T-helper 17 cell (primary cell): ENCODE data around the gene GNG13. TPM values are rescaled to one million over a fixed set of nuclear protein-coding genes. Genes with fewer than 3 reads are reported as not detected.
"Not testable (repeated sequence)": the region's sequence is repeated elsewhere in the genome, so short reads cannot be mapped to it uniquely, and the experiment has no call there.

Experiments
- ATAC-seq: fragments of 150-1000 bp; cut with Tn5 transposase; 2 replicates; pipeline ENCODE4 v1.10.0; 2021; ENCODE audit warnings: mild to moderate bottlenecking, moderate library complexity
- DNase-seq, 3 donors: peaks; one replicate each; pipeline versions ENCODE4 v3.0.0 to v3.0.0-alpha.2; 2020 to 2021
- H3K9me3 ChIP-seq: one replicate; pipeline ENCODE4 v1.7.0; 2013; ENCODE audit warnings: low read length, mild to moderate bottlenecking; ENCODE audit not compliant: control insufficient read depth, poor library complexity, severe bottlenecking
- H3K27ac Mint-ChIP-seq: one replicate; pipeline ENCODE4 v1.8.0; 2022; ENCODE audit warnings: mild to moderate bottlenecking, moderate library complexity, mixed read lengths
- H3K27me3 Mint-ChIP-seq: one replicate; pipeline ENCODE4 v1.8.0; 2022; ENCODE audit warnings: mixed read lengths
- H3K36me3 Mint-ChIP-seq: one replicate; pipeline ENCODE4 v1.8.0; 2022; ENCODE audit warnings: low read depth, mixed read lengths
- H3K4me1 Mint-ChIP-seq: one replicate; pipeline ENCODE4 v1.8.0; 2022; ENCODE audit warnings: mild to moderate bottlenecking, mixed read lengths
- H3K4me3 Mint-ChIP-seq: one replicate; pipeline ENCODE4 v1.8.0; 2022; ENCODE audit warnings: mild to moderate bottlenecking, moderate library complexity, mixed read lengths
- total RNA-seq, 4 donors: library from RNA in 2 of 4; stranded (reverse) in 2 of 4; gene quantifications; one replicate each; pipeline ENCODE4 v1.2.3 and lab custom pipeline; 2022 to 2026

GNG13 gene
- total RNA-seq, 2 donors from 2014 or later = not detected

- no peak overlapping the region for H3K4me3 Mint-ChIP-seq
- H3K36me3 Mint-ChIP-seq = peaks cover 3% of the 10 kb centered on the region
- H3K4me1 Mint-ChIP-seq = no peaks in the 10 kb centered on the region
- no peaks in the 10 kb centered on the region for H3K27me3 Mint-ChIP-seq
- no peak overlapping the region for H3K27ac Mint-ChIP-seq
- ATAC-seq (no peak), DNase-seq (no peak)
- H3K9me3 ChIP-seq = no peaks in the 10 kb centered on the region
Observed at GRCh38 chr16:839643-840408, 39.3 kb upstream of the GNG13 start.

GRCh38 chr16:838741-839140 is 38.2 kb upstream of the GNG13 start:
- ATAC-seq = no peak
- Mint-ChIP-seq H3K4me3 (no peak overlapping the region), H3K27me3 (no peaks in the 10 kb centered on the region), H3K4me1 (no peaks in the 10 kb centered on the region), H3K36me3 (peaks cover 3% of the 10 kb centered on the region), H3K27ac (no peak overlapping the region)
- H3K9me3 ChIP-seq = no peaks in the 10 kb centered on the region
- DNase-seq = no peak

GRCh38 chr16:836822-837221 is 36.3 kb upstream of the GNG13 start:
- not testable (repeated sequence) for H3K27ac Mint-ChIP-seq, H3K4me3 Mint-ChIP-seq, H3K27me3 Mint-ChIP-seq, H3K9me3 ChIP-seq, ATAC-seq, DNase-seq, H3K36me3 Mint-ChIP-seq, H3K4me1 Mint-ChIP-seq

- H3K9me3 ChIP-seq = no peaks in the 10 kb centered on the region
- no peak overlapping the region for H3K27ac Mint-ChIP-seq
- ATAC-seq (no peak), DNase-seq (no peak)
- H3K4me1 Mint-ChIP-seq = no peaks in the 10 kb centered on the region
- H3K27me3 Mint-ChIP-seq = no peaks in the 10 kb centered on the region
- H3K36me3 Mint-ChIP-seq = peaks cover 3% of the 10 kb centered on the region
- H3K4me3 Mint-ChIP-seq = no peak overlapping the region
Observed at GRCh38 chr16:836221-836620, 35.7 kb upstream of the GNG13 start.

GRCh38 chr16:835373-835772 is 34.8 kb upstream of the GNG13 start:
- no peak overlapping the region for H3K27ac Mint-ChIP-seq
- no peaks in the 10 kb centered on the region for H3K4me1 Mint-ChIP-seq
- H3K27me3 Mint-ChIP-seq = no peaks in the 10 kb centered on the region
- no peak overlapping the region for H3K4me3 Mint-ChIP-seq
- peaks cover 3% of the 10 kb centered on the region for H3K36me3 Mint-ChIP-seq
- ATAC-seq = no peak
- DNase-seq = no peak
- no peaks in the 10 kb centered on the region for H3K9me3 ChIP-seq

- no peak overlapping the region for H3K27ac Mint-ChIP-seq
- peaks cover 9% of the 10 kb centered on the region for H3K27me3 Mint-ChIP-seq
- DNase-seq (no peak), ATAC-seq (no peak)
- peaks cover 3% of the 10 kb centered on the region for H3K36me3 Mint-ChIP-seq
- no peaks in the 10 kb centered on the region for H3K9me3 ChIP-seq
- no peaks in the 10 kb centered on the region for H3K4me1 Mint-ChIP-seq
- no peak overlapping the region for H3K4me3 Mint-ChIP-seq
Observed at GRCh38 chr16:833411-833810, 32.9 kb upstream of the GNG13 start.

GRCh38 chr16:832652-833336 is 32.3 kb upstream of the GNG13 start:
- H3K4me3 Mint-ChIP-seq = no peak overlapping the region
- ATAC-seq = no peak
- peaks cover 9% of the 10 kb centered on the region for H3K27me3 Mint-ChIP-seq
- no peaks in the 10 kb centered on the region for H3K4me1 Mint-ChIP-seq
- no peaks in the 10 kb centered on the region for H3K9me3 ChIP-seq
- H3K36me3 Mint-ChIP-seq = peaks cover 3% of the 10 kb centered on the region
- no peak overlapping the region for H3K27ac Mint-ChIP-seq
- DNase-seq = no peak

- Mint-ChIP-seq H3K4me1 (no peaks in the 10 kb centered on the region), H3K4me3 (no peak overlapping the region), H3K27me3 (peaks cover 9% of the 10 kb centered on the region), H3K27ac (no peak overlapping the region), H3K36me3 (no peaks in the 10 kb centered on the region)
- ATAC-seq (no peak), DNase-seq (no peak)
- H3K9me3 ChIP-seq = no peaks in the 10 kb centered on the region
Observed at GRCh38 chr16:831571-832413, 31.3 kb upstream of the GNG13 start.

- DNase-seq (no peak), ATAC-seq (no peak)
- no peaks in the 10 kb centered on the region for H3K9me3 ChIP-seq
- Mint-ChIP-seq H3K27me3 (peaks cover 9% of the 10 kb centered on the region), H3K4me3 (no peak overlapping the region), H3K4me1 (no peaks in the 10 kb centered on the region), H3K36me3 (no peaks in the 10 kb centered on the region), H3K27ac (no peak overlapping the region)
Observed at GRCh38 chr16:830871-831570, 30.5 kb upstream of the GNG13 start.

- no peak overlapping the region for H3K4me3 Mint-ChIP-seq
- no peaks in the 10 kb centered on the region for H3K9me3 ChIP-seq
- no peaks in the 10 kb centered on the region for H3K4me1 Mint-ChIP-seq
- DNase-seq (no peak), ATAC-seq (no peak)
- no peak overlapping the region for H3K27ac Mint-ChIP-seq
- H3K36me3 Mint-ChIP-seq = no peaks in the 10 kb centered on the region
- peaks cover 9% of the 10 kb centered on the region for H3K27me3 Mint-ChIP-seq
Observed at GRCh38 chr16:830107-830870, 29.8 kb upstream of the GNG13 start.

GRCh38 chr16:828891-829290 is 28.4 kb upstream of the GNG13 start:
- Mint-ChIP-seq H3K27ac (no peak overlapping the region), H3K4me3 (no peak overlapping the region)
- no peaks in the 10 kb centered on the region for H3K9me3 ChIP-seq

GRCh38 chr16:827513-827912 is 27.0 kb upstream of the GNG13 start:
- H3K4me1 Mint-ChIP-seq = no peaks in the 10 kb centered on the region
- H3K4me3 Mint-ChIP-seq = no peak overlapping the region
- no peak overlapping the region for H3K27ac Mint-ChIP-seq

More at GRCh38 chr16:828891-829290, 28.4 kb upstream of the GNG13 start:
- H3K4me1 Mint-ChIP-seq = no peaks in the 10 kb centered on the region
- DNase-seq (no peak), ATAC-seq (no peak)
- H3K27me3 Mint-ChIP-seq = peaks cover 9% of the 10 kb centered on the region
- H3K36me3 Mint-ChIP-seq = no peaks in the 10 kb centered on the region

More at GRCh38 chr16:827513-827912, 27.0 kb upstream of the GNG13 start:
- ATAC-seq = no peak
- Mint-ChIP-seq H3K27me3 (peaks cover 9% of the 10 kb centered on the region), H3K36me3 (no peaks in the 10 kb centered on the region)
- no peak for DNase-seq
- H3K9me3 ChIP-seq = no peaks in the 10 kb centered on the region
